ENCODE measurements around the gene SLIT1.

Gene SLIT1

GRCh38 chr10:97185326-97186058 lies at the start of gene SLIT1:
Gene SLIT1, minus strand, starts transcription at chr10:97185959. Its CDS starts 285 bp downstream, at chr10:97185674.
- no peak for DNase-seq

GRCh38 chr10:97235353-97235752 lies 49.6 kb upstream of the SLIT1 start:
- DNase-seq, result no peak

- peak; percentile 0 for DNase-seq
Observed at GRCh38 chr10:97234400-97234799, 48.6 kb upstream of the SLIT1 start.

GRCh38 chr10:97230146-97230545 lies 44.4 kb upstream of the SLIT1 start:
- no peak for DNase-seq

- DNase-seq, result no peak
Observed at GRCh38 chr10:97229322-97230015, 43.7 kb upstream of the SLIT1 start.

- no peak for DNase-seq
Observed at GRCh38 chr10:97228775-97229157, 43.0 kb upstream of the SLIT1 start.

- no peak for DNase-seq
Observed at GRCh38 chr10:97228130-97228774, 42.5 kb upstream of the SLIT1 start.

GRCh38 chr10:97226398-97226797 lies 40.6 kb upstream of the SLIT1 start:
- no peak for DNase-seq

- DNase-seq, result no peak
Observed at GRCh38 chr10:97224483-97225435, 39.0 kb upstream of the SLIT1 start.

- peak; percentile 1 for DNase-seq
Observed at GRCh38 chr10:97222326-97222961, 36.7 kb upstream of the SLIT1 start.

- no peak for DNase-seq
Observed at GRCh38 chr10:97220355-97220754, 34.6 kb upstream of the SLIT1 start.

GRCh38 chr10:97217299-97217698 lies 31.5 kb upstream of the SLIT1 start:
- DNase-seq, result no peak

- DNase-seq, result no peak
Observed at GRCh38 chr10:97215619-97216260, 30.0 kb upstream of the SLIT1 start.

- DNase-seq, result no peak
Observed at GRCh38 chr10:97213431-97213830, 27.7 kb upstream of the SLIT1 start.

- no peak for DNase-seq
Observed at GRCh38 chr10:97211229-97211628, 25.5 kb upstream of the SLIT1 start.

- DNase-seq, result peak; percentile 14
Observed at GRCh38 chr10:97210543-97210960, 24.8 kb upstream of the SLIT1 start.

- DNase-seq, result no peak
Observed at GRCh38 chr10:97207756-97208346, 22.1 kb upstream of the SLIT1 start.

- no peak for DNase-seq
Observed at GRCh38 chr10:97207131-97207530, 21.4 kb upstream of the SLIT1 start.

- DNase-seq, result no peak
Observed at GRCh38 chr10:97204826-97205679, 19.3 kb upstream of the SLIT1 start.

GRCh38 chr10:97203220-97203619 lies 17.5 kb upstream of the SLIT1 start:
- no peak for DNase-seq
